ENCODE data around the gene LY6G6C.

- TF ChIP-seq CTCF (tag by site-specific recombination; IDR thresholded peaks at IDR 0.05) (no peak), MYNN (tag by site-specific recombination; IDR thresholded peaks at IDR 0.05; ENCODE audit: borderline replicate concordance) (no peak), ZNF423 (tag by site-specific recombination; IDR thresholded peaks at IDR 0.05) (no peak), ZNF138 (tag by site-specific recombination; IDR thresholded peaks at IDR 0.05; ENCODE audit: borderline replicate concordance) (no peak)
Observed at GRCh38 chr6:31690231-31691077, 31.1 kb downstream of the LY6G6C start.
